HepG2 (cell line): ENCODE data around the gene DNLZ. TPM values are rescaled to one million over a fixed set of nuclear protein-coding genes. Genes with fewer than 3 reads are reported as not detected.

Experiments used
- BCLAF1 ChIP-seq: fragments of 450-650 bp; IDR thresholded peaks from 2 replicates; pipeline ENCODE4 v1.6.1; 2017; ENCODE audit warnings: mild to moderate bottlenecking
- BRF2 ChIP-seq: sonication (generic); formaldehyde crosslinking; IDR thresholded peaks from 2 replicates; pipeline ENCODE4 v1.8.1; 2022; ENCODE audit warnings: mild to moderate bottlenecking, missing genetic modification reagents
- CCDC6 ChIP-seq: sonication (generic); formaldehyde crosslinking; IDR thresholded peaks from 2 replicates; pipeline ENCODE4 v1.8.1; 2022; ENCODE audit warnings: mild to moderate bottlenecking, missing genetic modification reagents, moderate library complexity
- EP300 ChIP-seq, 3 experiments: sonication (generic) in 1 of 3; formaldehyde crosslinking in 1 of 3; IDR thresholded peaks; 2 replicates each; pipeline versions ENCODE4 v1.5.1 to v1.6.1; 2011 to 2020; ENCODE audit warnings: low read depth in 2 of 3, low read length in 2 of 3, borderline replicate concordance in 1 of 3, improper control_type of control experiment in 1 of 3, mild to moderate bottlenecking in 1 of 3, missing genetic modification reagents in 1 of 3, moderate library complexity in 1 of 3
- HNRNPUL1 ChIP-seq: fragments of 200-400 bp; formaldehyde crosslinking; IDR thresholded peaks from 2 replicates; pipeline ENCODE4 v1.6.1; 2017; ENCODE audit warnings: low read depth, mild to moderate bottlenecking, low read length, moderate library complexity
- IKZF5 ChIP-seq: IDR thresholded peaks from 2 replicates; pipeline ENCODE4 v1.6.1; 2018; ENCODE audit warnings: missing genetic modification reagents, mild to moderate bottlenecking, missing compliant biosample characterization
- MEIS2 ChIP-seq: sonication (generic); formaldehyde crosslinking; IDR thresholded peaks from 2 replicates; pipeline ENCODE4 v1.9.0; 2021; ENCODE audit warnings: mild to moderate bottlenecking, missing genetic modification reagents
- NKX3-1 ChIP-seq: sonication (generic); formaldehyde crosslinking; IDR thresholded peaks from 2 replicates; pipeline ENCODE4 v1.5.0; 2020; ENCODE audit warnings: missing genetic modification reagents
- NR2C2 ChIP-seq: sonication (generic); formaldehyde crosslinking; IDR thresholded peaks from 2 replicates; pipeline ENCODE4 v1.4.0; 2020; ENCODE audit warnings: missing genetic modification reagents, mild to moderate bottlenecking, moderate library complexity, borderline replicate concordance
- NR2F2 ChIP-seq: IDR thresholded peaks from 2 replicates; pipeline ENCODE4 v1.6.1; 2012; ENCODE audit warnings: low read depth, inconsistent platforms, borderline replicate concordance
- PLSCR1 ChIP-seq: sonication (generic); formaldehyde crosslinking; IDR thresholded peaks from 2 replicates; pipeline ENCODE4 v1.5.0; 2020; ENCODE audit warnings: missing genetic modification reagents, mild to moderate bottlenecking, borderline replicate concordance
- RFXAP ChIP-seq: sonication (generic); formaldehyde crosslinking; IDR thresholded peaks from 2 replicates; pipeline ENCODE4 v1.4.0; 2020; ENCODE audit warnings: missing genetic modification reagents, borderline replicate concordance
- SKI ChIP-seq: fragments of 450-650 bp; IDR thresholded peaks from one replicate; pipeline ENCODE4 v1.6.1; 2018; ENCODE audit warnings: mild to moderate bottlenecking; ENCODE audit not compliant: partially characterized antibody
- TBL1XR1 ChIP-seq: fragments of 150-350 bp; IDR thresholded peaks from 2 replicates; pipeline ENCODE4 v1.6.1; 2014; ENCODE audit warnings: borderline replicate concordance, low read length; ENCODE audit not compliant: partially characterized antibody
- TEAD3 ChIP-seq: optimal IDR thresholded peaks from 2 replicates; pipeline ENCODE3; 2016; ENCODE audit warnings: borderline replicate concordance
- ZNF136 ChIP-seq: sonication (generic); formaldehyde crosslinking; IDR thresholded peaks from 2 replicates; pipeline ENCODE4 v1.8.1; 2022; ENCODE audit warnings: low read depth, mild to moderate bottlenecking, moderate library complexity, missing genetic modification reagents
- ZNF20 ChIP-seq: sonication (generic); formaldehyde crosslinking; IDR thresholded peaks from 2 replicates; pipeline ENCODE4 v1.4.0; 2020; ENCODE audit warnings: mild to moderate bottlenecking, moderate library complexity, missing genetic modification reagents
- ZNF296 ChIP-seq: sonication (generic); formaldehyde crosslinking; conservative IDR thresholded peaks from 2 replicates; pipeline ENCODE4 v1.5.0; 2020; ENCODE audit warnings: mild to moderate bottlenecking, missing genetic modification reagents
- ZNF614 ChIP-seq: IDR thresholded peaks from 2 replicates; pipeline ENCODE4 v1.6.1; 2018; ENCODE audit warnings: missing biosample characterization, missing genetic modification reagents, inconsistent platforms, borderline replicate concordance
- ZNF615 ChIP-seq: sonication (generic); formaldehyde crosslinking; IDR thresholded peaks from 2 replicates; pipeline ENCODE4 v1.5.0; 2020; ENCODE audit warnings: mild to moderate bottlenecking, missing genetic modification reagents, borderline replicate concordance
- ZSCAN30 ChIP-seq: sonication (generic); formaldehyde crosslinking; IDR thresholded peaks from 2 replicates; pipeline ENCODE4 v1.5.0; 2020; ENCODE audit warnings: mild to moderate bottlenecking, missing genetic modification reagents
- polyA plus RNA-seq, 8 experiments: library from polyadenylated mRNA; depleted of rRNA in 3 of 8; stranded (reverse) in 7 of 8; unstranded in 1 of 8; fragments of >200 nt; fragmentation: Illumina TruSeq in 4 of 8; extraction: Trizol in 4 of 8; gene quantifications; 2 replicates each; pipeline versions ENCODE4 v1.2.1 to v1.2.3, GENCODE V29; 2011 to 2016; ENCODE audit warnings: low read depth in 4 of 8, missing spikeins in 1 of 8, mixed read lengths in 1 of 8; ENCODE audit not compliant: insufficient read depth in 1 of 8
- total RNA-seq, 5 experiments: library from RNA; depleted of rRNA; stranded (reverse); fragments of >200 nt; fragmentation: Illumina TruSeq; extraction: Trizol; gene quantifications; 2 replicates each; pipeline ENCODE4 v1.2.3, GENCODE V29; 2016; ENCODE audit warnings: low read depth in 1 of 5

Gene DNLZ
- total and polyA plus RNA-seq, 2 of the 13 experiments (the other 11 are each of a cell fraction or from before 2014, with no cell fraction given) = 3.4 to 8.0 TPM

GRCh38 chr9:136410500-136411287, 47.1 kb upstream of the DNLZ start, which contains the start of the genes ENTR1 and PMPCA (continued):
- peak; percentile 54; the same call in 1 of the 2 replicates for TF ChIP-seq IKZF5 (CRISPR knock-in tag)
- no peak for TF ChIP-seq BRF2 (CRISPR knock-in tag)
- TF ChIP-seq NR2F2 = no peak
- no peak for TF ChIP-seq ZNF20
- TF ChIP-seq ZNF614 (CRISPR knock-in tag) = no peak; the same call in 1 of the 2 replicates
- TF ChIP-seq EP300 (IDR thresholded peaks at IDR 0.05; ENCODE audit: low read depth in 2 of 2, low read length in 2 of 2) = no peak; a peak in 1 of 4 replicates
- no peak for TF ChIP-seq EP300 (CRISPR knock-in tag; IDR thresholded peaks at IDR 0.05; ENCODE audit: borderline replicate concordance)
- TF ChIP-seq TEAD3 (CRISPR knock-in tag) = peak; percentile 70
- TF ChIP-seq RFXAP = peak; percentile 64; the same call in 1 of the 2 replicates
- no peak for TF ChIP-seq HNRNPUL1
- 0 out of 2 replicates have a peak, but pooled peaks have one; percentile 24 for TF ChIP-seq ZNF136 (CRISPR knock-in tag)
- TF ChIP-seq MEIS2 (CRISPR knock-in tag) = no peak
- TF ChIP-seq SKI = no peak
- no peak for TF ChIP-seq ZSCAN30
- TF ChIP-seq NR2C2 (CRISPR knock-in tag) = peak; percentile 24; the same call in 1 of the 2 replicates
- TF ChIP-seq TBL1XR1 = no peak
- no peak for TF ChIP-seq PLSCR1
- peak; percentile 48; the same call in 1 of the 2 replicates for TF ChIP-seq CCDC6
- no peak for TF ChIP-seq ZNF615 (CRISPR knock-in tag)
- peak; percentile 47; the same call in 1 of the 2 replicates for TF ChIP-seq NKX3-1 (CRISPR knock-in tag)
- TF ChIP-seq BCLAF1 = no peak
- TF ChIP-seq ZNF296 (CRISPR knock-in tag) = 0 out of 2 replicates have a peak, but pooled peaks have one; percentile 15
